Measurements from ENCODE around the gene CMTM6.
"Not testable (repeated sequence)": the region's sequence is repeated elsewhere in the genome, so short reads cannot be mapped to it uniquely, and the experiment has no call there.

CMTM6 gene

DNA sequence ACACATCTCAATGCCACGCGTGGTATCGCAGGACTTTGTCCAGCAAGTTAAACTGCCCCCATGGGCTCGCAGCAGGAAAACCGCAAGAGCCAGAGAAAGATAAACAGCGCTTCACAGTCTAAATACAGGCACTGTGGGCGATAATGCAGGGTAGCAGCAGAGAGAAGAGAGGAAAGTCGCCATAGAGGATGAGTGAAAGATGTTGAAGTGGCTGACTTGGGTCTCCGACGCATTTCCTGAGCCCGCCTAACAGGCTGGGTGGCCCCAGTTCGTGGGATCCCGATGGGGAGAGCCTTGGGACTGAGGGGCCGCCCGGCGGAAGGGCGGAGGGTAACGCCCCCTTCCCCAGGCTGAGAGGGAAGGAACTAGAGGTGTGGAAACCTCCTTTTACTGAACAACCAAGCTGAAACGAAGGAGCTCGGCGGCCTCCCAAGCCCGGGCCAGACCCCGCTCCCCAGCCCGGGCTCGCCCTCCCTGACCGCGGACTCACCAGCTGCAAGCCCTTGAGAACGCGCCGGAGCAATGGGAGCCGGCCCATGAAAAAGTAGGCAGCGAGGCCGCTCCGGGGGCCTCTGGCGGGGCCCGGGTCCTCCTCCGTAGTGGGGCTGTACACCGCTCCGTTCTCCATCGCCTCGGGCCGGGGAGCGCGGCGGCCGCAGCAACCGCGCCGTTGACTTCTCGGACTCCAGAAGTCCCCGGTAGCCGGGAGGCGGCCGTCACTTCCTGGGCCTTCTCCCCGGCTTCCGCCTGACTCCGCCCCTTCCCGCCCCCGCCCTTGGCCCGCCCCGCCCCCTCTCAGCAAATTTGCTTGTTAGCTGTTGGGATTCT, at the start of gene CMTM6:
CMTM6 (minus strand) TSS at position 735 of the 828 bp plus-strand sequence; CDS start at position 628, 107 bp downstream.
- TF ChIP-seq GATA1 (IDR thresholded peaks at IDR 0.05; ENCODE audit: low read depth, low read length) (no peak), POLR2A (IDR thresholded peaks at IDR 0.05; ENCODE audit: low read length) (peak; percentile 67)
- DNase-seq = peak; percentile 86 to 88

DNA sequence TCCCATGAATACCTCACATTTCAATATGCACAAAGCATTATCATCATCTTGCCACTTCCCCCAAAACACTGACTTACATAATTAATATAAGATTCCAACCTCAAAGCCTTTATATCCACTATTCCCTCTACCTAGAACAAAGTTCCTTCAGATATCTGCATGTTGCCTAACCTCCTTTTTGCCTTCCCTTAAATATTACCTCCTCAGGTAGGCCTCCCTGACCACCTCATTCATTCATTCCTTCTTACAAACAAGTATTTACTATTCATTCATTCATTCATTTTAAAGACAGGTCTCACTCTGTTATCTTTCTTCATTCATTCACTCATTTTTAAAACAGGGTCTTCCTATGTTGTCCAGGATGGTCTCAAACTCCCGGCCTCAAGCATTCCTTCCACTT, 49.4 kb upstream of the CMTM6 start:
- TF ChIP-seq GATA1 (IDR thresholded peaks at IDR 0.05; ENCODE audit: low read depth, low read length) (no peak), POLR2A (IDR thresholded peaks at IDR 0.05; ENCODE audit: low read length) (no peak)
- no peak for DNase-seq

- TF ChIP-seq GATA1 (IDR thresholded peaks at IDR 0.05; ENCODE audit: low read depth, low read length) = no peak
- TF ChIP-seq POLR2A (IDR thresholded peaks at IDR 0.05; ENCODE audit: low read length) = no peak
- no peak for DNase-seq
These were observed 48.8 kb upstream of the CMTM6 start for GRCh38 chr3:32551496-32551895.

DNA sequence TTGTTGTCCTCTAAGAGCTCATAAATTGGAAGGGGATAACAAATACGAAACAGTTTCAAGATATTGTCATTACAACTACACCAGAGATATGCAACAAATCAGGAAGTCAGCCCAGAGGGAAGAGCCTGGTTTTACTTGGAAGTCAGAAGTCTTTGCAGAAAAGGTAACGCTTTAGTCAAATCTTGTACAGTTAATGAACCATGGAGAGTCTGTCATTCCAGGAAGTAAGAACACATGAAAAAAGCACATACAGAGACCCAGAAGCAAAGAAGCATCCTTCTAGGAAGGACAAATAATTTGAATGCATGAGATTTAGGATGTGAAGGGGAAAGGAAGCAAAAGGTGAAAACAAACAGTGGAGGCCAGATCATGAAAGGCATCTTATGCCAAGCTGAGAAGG, 48.4 kb upstream of the CMTM6 start:
- no peak for TF ChIP-seq GATA1 (IDR thresholded peaks at IDR 0.05; ENCODE audit: low read depth, low read length)
- TF ChIP-seq POLR2A (IDR thresholded peaks at IDR 0.05; ENCODE audit: low read length) = no peak
- DNase-seq = no peak

DNA sequence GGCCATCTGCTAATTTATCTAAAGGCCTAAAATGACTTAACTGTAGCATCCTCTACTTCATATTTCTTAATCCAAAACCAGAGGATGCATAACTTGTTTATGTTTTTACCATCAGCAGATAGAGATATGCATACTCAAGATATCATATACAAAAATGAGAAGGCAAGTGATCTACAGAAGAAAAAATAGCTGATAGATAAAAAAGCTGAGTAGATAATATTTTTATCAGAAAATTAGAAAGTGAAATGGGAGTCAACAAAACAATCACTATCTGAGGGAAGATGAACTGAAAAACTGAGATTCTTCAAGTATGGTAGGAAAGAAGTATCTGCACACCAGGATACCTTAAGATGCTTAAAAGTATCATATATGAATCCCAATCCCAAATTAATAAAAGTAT, 42.7 kb upstream of the CMTM6 start:
- no peak for TF ChIP-seq GATA1 (IDR thresholded peaks at IDR 0.05; ENCODE audit: low read depth, low read length)
- TF ChIP-seq POLR2A (IDR thresholded peaks at IDR 0.05; ENCODE audit: low read length) = no peak
- no peak for DNase-seq

- no peak for DNase-seq
- no peak for TF ChIP-seq GATA1 (IDR thresholded peaks at IDR 0.05; ENCODE audit: low read depth, low read length)
- no peak for TF ChIP-seq POLR2A (IDR thresholded peaks at IDR 0.05; ENCODE audit: low read length)
These were observed 42.2 kb upstream of the CMTM6 start for GRCh38 chr3:32544894-32545293.

- no peak for TF ChIP-seq POLR2A (IDR thresholded peaks at IDR 0.05; ENCODE audit: low read length)
- TF ChIP-seq GATA1 (IDR thresholded peaks at IDR 0.05; ENCODE audit: low read depth, low read length) = no peak
- no peak for DNase-seq
These were observed 40.2 kb upstream of the CMTM6 start for GRCh38 chr3:32542807-32543206.

- no peak for DNase-seq
- TF ChIP-seq POLR2A (IDR thresholded peaks at IDR 0.05; ENCODE audit: low read length) = no peak
- no peak for TF ChIP-seq GATA1 (IDR thresholded peaks at IDR 0.05; ENCODE audit: low read depth, low read length)
These were observed 38.2 kb upstream of the CMTM6 start for GRCh38 chr3:32540899-32541298.

GRCh38 chr3:32532434-32532833, 29.8 kb upstream of the CMTM6 start:
- TF ChIP-seq POLR2A (IDR thresholded peaks at IDR 0.05; ENCODE audit: low read length) = no peak
- TF ChIP-seq GATA1 (IDR thresholded peaks at IDR 0.05; ENCODE audit: low read depth, low read length) = no peak
- no peak for DNase-seq

DNA sequence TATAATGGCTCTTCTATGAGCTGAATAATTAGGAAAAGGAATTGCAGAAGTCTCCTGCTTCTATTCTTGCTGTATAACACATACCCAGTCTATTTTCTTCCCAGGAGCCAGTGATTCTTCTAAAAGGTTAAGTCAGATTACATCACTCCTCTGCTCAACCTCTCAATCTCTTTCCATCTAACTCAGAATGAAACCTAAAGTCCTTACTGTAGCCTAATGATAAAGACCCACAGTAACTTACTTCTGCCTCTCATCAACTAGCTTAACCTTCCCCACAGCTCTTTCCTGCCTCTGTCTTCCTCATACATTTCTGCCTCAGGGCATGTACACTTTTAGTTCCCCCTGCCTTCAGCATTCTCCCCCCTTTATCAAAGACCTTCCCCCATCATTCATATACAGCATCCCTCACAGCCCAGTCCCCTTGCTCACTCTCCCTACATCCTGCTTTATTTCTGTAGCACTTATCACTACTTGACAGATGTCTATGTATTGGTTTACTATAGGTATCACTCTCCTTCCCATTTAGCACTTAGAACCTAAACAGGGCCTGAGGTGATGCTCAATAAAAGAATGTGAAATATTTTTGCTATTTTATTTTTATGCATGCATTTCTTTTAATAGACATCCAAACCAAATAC, 28.5 kb upstream of the CMTM6 start:
- DNase-seq = no peak
- TF ChIP-seq POLR2A (IDR thresholded peaks at IDR 0.05; ENCODE audit: low read length) (no peak), GATA1 (IDR thresholded peaks at IDR 0.05; ENCODE audit: low read depth, low read length) (no peak)

GRCh38 chr3:32525720-32526119, 23.1 kb upstream of the CMTM6 start:
- no peak for DNase-seq
- TF ChIP-seq POLR2A (IDR thresholded peaks at IDR 0.05; ENCODE audit: low read length) (no peak), GATA1 (IDR thresholded peaks at IDR 0.05; ENCODE audit: low read depth, low read length) (no peak)

DNA sequence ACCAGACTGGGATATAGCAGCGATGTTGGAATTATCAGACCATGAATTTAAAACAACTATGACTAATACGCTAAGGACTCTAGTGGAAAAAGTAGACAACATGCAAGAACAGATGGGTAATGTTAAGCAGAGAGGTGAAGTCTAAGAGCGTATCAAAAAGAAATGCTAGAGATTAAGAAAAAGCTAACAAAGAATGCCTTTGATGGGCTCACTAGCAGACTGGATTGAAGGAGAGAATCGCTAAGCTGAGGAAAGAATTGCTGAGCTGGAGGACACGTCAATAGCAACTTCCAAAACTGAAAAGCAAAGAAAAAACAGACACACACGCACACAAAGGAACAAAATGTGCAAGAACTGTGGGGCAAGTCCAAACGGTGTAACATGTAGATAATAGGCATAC, 20.0 kb upstream of the CMTM6 start:
- no peak for DNase-seq
- no peak for TF ChIP-seq POLR2A (IDR thresholded peaks at IDR 0.05; ENCODE audit: low read length)

GRCh38 chr3:32518921-32519320, 16.3 kb upstream of the CMTM6 start:
- not testable (repeated sequence) for DNase-seq

- DNase-seq = not testable (repeated sequence)
These were observed 14.1 kb upstream of the CMTM6 start for GRCh38 chr3:32516751-32517150.

- TF ChIP-seq GATA1 (IDR thresholded peaks at IDR 0.05; ENCODE audit: low read depth, low read length) (no peak), POLR2A (IDR thresholded peaks at IDR 0.05; ENCODE audit: low read length) (no peak)
- DNase-seq = no peak
These were observed 8.4 kb upstream of the CMTM6 start for GRCh38 chr3:32511005-32511404.

Data from erythroblast (primary cell).